DMS 273 treated with DMSO at 0.1 percent for 48 hours (cell line): ENCODE data around the gene RPL6.
"Not testable (repeated sequence)": the region's sequence is repeated elsewhere in the genome, so short reads cannot be mapped to it uniquely, and the experiment has no call there.

ENCODE experiments used
- DNase-seq: peaks from one replicate; lab custom pipeline; 2025; lab: John Stamatoyannopoulos, UW

The RPL6 gene

DNA sequence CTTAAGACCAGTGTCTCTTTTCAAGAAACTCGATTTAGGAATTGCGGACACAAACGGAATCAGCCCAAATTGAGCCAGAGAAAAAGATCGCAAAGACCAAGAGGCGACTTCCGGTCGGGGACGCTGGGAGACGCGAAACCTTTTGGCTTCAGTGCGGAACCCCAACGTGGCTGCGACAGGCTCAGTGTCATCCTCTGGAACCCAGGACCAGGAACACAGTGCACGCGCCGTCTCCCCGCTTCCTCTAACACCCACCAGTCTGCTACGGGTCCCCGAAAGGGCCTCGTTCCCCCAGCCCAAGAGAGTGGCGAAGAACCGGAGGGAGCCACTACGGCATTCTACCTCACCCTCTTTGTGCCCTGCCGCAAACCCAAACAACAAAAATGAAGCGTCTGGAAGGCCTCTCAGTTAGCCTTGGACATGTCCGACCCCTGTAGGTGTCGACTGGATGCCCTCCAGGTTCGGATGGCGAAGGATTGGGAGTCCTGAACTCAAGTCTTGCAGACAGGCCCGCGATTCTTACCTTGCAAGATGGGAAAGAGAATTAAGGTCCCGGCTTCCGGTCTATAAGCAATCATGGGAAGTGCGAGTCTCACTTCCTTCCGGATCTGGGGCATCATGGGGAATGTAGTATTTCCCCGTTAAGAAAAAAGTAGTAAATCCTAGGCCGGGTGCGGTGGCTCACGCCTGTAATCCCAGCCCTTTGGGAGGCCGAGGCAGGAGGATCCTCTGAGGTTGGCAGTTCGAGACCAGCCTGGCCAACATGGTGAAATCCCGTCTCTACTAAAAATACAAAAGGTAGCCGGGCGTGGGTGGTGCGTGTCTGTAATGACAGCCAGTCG, at the start of gene RPL6:
Gene RPL6, minus strand, starts transcription at position 542 of the 842 bp plus-strand sequence. CDS start 949 bp downstream, outside the sequence.
- peak; percentile 66 for DNase-seq

DNA sequence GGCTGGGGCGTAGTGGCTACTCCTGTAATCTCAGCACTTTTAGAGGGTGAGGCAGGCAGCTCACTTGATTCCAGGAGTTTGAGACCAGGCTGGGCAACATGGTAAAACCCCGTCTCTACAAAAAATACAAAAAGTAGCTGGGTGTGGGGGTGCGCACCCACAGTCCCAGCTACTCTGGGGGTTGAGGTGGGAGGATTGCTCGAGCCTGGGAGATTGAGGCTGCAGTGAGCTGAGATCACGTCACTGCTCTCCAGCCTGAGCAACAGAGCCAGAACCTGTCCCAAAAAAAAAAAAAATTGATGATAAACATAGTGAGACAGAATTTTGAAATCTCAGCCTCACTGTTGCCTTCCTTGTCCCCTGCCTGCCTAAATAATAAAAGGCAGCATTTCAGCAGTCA, 49.3 kb upstream of the RPL6 start:
- no peak for DNase-seq

- DNase-seq = no peak
Observed at GRCh38 chr12:112458330-112458729, 48.9 kb upstream of the RPL6 start.

GRCh38 chr12:112457142-112457541, 47.7 kb upstream of the RPL6 start:
- not testable (repeated sequence) for DNase-seq

GRCh38 chr12:112456029-112456428, 46.6 kb upstream of the RPL6 start:
- DNase-seq = no peak

DNA sequence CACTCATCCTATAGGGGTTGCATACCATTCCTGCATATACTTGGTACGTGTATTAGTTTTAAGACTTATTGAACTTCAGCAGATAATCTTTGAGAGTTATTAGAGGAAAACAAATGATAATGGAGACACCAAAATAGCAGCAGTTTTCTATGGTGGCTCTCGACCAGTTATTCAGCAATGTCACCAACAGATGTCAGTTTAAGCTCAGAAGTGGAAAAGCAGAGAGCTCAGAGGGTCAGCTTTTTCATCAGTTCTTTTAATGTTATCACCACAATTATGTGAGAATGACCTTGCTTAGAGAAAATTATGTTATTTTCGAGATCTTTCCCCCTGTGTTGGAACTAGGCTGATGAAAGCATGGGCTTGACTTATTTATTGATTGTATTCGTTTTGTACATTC, 41.3 kb upstream of the RPL6 start:
- DNase-seq = no peak

DNA sequence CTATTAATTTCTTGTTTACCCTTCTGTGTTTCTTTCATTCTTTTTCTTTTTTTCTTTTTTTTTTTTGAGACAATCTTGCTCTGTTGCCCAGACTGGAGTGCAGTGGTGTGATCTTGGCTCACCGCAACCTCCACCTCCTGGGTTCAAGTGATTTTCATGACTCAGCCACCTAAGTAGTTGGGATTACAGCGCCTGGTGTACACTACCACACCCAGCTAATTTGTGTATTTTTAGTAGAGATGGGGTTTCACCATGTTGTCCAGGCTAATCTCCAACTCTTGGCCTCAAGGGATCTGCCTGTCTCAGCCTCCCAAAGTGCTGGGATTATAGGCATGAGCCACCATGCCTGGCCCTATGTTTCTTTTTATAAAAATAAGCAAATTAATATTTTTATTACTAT, 38.8 kb upstream of the RPL6 start:
- not testable (repeated sequence) for DNase-seq

DNA sequence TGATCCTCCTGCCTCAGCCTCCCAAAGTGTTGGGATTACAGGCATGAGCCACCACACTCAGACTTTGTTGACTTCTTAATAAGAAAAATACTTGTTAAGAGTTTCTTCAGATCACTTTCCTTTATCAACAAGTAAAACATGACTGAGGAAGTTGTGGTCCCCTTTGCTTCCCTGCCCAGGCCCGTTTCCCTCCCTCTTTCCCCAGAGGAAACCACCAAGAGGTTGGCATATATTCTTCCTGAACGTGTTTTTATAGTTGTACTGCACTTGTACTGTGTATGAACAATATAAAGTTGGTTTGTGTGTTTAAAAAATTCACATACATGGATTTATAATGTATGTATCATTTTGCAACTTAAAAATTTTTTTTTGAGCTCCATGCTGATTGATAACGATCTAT, 37.7 kb upstream of the RPL6 start:
- no peak for DNase-seq

- no peak for DNase-seq
Observed at GRCh38 chr12:112446008-112446725, 36.8 kb upstream of the RPL6 start.

GRCh38 chr12:112443916-112444315, 34.5 kb upstream of the RPL6 start:
- no peak for DNase-seq

DNA sequence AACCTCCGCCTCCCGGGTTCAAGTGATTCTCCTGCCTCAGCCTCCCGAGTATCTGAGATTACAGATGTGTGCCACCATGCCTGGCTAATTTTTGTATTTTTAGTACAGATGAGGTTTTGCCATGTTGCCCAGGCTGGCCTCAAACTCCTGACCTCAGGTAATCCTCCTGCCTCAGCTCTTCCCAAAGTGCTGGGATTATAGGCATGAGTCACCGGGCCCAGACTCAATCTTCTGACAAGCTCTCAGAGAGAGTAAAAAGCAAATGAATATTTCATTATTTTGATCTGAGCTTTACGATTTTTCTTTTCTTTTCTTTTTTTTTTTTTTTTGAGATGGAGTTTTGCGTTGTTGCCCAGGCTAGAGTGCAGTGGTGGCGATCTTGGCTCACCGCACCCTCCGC, 31.2 kb upstream of the RPL6 start:
- DNase-seq = not testable (repeated sequence)

DNA sequence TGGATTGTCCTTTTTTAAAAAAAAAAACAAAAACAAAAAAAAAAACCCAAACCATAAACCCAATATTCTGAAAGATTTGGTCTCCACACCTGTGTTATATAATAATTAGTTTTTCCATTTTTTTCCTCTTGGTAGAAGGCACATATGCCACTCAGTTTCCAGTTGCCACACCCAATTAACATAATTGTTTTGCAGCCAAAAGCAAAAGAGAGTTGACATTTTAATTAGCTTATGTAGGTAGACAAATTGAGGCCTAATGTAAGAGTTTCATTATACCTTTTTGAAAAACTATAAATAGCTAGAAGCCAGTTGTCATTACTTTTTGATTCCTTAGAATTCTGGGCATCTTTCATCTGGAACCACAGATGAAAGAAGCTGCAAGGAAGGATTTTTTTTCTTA, 30.4 kb upstream of the RPL6 start:
- DNase-seq = no peak

DNA sequence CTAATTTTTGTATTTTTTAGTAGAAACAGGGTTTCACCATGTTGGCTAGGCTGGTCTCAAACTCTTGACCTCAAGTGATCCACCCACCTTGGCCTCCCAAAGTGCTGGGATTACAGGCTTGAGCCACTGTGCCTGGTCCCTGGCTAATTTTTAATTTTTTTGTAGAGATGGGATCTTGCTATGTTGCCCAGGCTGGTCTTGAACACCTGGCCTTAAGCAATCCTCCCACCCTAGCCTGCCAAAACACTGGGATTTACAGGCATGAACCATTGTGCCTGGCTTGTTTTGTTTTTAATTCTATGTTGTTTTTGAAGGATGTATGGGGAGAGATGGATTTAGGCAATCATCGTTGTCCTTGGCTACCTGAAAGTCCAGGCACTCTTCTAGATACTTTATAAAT, 29.2 kb upstream of the RPL6 start:
- DNase-seq = not testable (repeated sequence)

DNA sequence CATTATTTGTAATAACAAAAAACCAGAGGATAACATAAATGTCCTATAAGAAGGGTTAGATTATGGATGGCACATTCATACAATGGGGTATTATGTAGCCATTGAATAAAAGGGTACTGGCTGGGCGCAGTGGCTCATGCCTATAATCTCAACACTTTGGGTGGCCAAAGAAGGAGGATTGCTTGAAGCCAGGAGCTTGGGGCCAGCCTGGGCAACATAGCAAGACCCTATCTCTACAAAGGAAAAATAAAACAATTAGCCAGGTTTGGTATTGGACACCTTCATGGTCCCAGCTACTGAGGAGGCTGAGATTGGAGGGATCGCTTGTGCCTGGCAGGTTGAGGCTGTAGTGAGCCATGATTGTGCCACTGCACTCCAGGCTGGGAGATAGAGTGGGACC, 24.1 kb upstream of the RPL6 start:
- DNase-seq = no peak

DNA sequence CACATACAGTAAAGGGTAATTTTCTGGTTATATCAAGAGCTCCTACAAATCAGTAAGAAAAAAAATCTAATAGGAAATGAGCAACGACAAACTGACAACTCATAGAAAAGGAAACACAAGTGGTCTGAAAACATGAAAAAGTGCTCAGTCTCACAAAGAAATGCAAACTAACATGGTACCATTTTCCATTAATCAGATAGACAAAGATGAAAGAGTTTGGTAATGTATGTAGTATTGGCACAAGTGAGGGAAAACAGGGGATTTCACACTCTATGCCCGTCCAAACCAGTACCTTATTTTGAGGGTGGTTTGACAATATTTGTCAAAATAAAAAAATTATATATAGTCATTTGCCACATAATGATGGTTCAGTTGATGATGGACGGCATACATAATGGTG, 22.6 kb upstream of the RPL6 start:
- no peak for DNase-seq

DNA sequence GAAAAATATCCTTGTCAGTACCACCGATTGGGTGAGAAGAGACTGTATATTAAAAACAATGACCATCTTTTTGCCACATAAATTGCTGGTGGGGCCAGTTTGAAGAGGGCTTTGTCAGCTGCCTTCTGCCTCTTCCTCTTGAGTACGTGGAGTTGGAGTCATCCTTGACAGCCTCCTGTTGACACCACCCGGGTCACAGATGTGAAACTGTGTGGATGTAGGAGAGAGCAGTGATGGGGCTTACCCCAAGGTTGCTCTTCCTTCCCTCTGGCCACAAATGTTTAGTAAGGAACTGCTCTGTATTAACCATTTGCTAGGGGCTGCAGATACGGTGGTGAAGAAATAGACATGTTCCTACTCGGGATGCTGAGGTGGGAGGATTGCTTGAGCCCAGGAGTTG, 21.5 kb upstream of the RPL6 start:
- no peak for DNase-seq

- no peak for DNase-seq
Observed at GRCh38 chr12:112427760-112428159, 18.4 kb upstream of the RPL6 start.

DNA sequence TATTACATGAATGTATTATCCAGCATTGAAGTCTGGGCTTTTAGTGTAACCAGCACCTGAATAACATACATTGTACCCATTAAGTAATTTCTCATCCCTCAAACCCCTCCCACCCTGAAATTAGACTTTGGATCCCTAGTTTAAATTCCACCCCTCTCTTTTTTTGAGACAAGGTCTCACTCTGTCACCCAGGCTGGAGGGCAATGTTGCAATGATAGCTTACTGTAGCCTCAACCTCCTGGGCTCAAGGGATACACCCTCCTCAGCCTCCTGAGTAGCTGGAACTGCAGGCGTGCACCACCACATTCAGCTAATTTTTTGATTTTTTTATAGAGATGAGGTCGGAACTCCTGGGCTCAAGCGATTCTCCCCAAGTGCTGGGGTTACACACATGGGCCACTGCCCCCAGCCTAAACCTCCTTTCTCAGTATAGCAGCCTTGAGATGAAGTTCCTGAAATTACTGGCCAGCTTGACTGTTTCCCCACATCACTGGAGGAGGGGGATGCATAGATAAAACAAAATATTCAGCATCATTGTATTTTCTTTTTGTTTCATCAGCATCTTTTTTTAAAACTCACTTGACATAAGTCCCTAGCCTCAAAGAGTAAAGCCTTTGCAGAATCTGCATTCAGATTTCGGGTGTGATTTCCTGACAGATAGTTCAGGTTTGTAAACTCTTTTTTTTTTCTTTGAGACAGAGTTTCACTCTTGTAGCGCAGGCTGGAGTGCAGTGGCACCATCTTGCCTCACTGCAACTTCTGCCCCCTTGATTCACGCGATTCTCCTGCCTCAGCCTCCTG, 16.4 kb upstream of the RPL6 start:
- no peak for DNase-seq

DNA sequence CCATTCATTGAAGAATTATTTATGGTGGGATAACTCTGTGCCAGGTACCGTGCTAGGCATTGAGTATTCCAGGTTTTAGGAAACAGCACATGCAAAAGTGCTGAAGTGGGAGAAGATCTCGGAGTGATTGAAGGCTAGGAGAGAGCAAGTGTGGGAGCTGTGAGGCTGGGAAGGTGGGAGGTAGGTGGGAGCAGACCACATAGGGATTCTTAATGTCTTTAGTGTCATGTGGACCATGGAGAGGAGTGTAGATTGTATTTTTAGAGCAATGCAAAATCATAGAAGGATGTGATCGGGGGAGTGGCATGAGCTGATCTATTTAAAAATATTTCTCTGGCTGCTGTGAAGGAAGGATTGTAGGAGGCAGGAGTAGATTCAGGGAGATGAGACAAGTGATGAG, 14.7 kb upstream of the RPL6 start:
- no peak for DNase-seq

GRCh38 chr12:112422531-112422930, 13.1 kb upstream of the RPL6 start:
- no peak for DNase-seq

DNA sequence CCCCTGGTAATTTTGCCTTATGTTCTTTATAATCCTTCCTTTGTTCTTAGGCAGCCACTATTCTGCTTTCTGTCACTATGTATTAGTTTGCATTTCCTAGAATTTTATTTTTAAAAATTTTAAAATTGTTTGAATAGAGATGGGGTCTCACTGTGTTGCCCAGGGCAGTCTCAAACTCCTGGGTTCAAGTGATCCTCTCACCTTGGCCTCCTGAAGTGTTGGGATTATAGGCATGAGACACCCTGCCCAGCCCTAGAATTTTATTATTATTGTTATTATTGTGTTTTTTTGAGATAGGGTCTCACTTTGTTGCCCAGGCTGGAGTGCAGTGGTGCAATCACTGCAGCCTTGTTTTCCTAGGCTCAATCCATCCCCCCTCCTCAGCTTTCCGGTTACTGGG, 12.0 kb upstream of the RPL6 start:
- DNase-seq = no peak

DNA sequence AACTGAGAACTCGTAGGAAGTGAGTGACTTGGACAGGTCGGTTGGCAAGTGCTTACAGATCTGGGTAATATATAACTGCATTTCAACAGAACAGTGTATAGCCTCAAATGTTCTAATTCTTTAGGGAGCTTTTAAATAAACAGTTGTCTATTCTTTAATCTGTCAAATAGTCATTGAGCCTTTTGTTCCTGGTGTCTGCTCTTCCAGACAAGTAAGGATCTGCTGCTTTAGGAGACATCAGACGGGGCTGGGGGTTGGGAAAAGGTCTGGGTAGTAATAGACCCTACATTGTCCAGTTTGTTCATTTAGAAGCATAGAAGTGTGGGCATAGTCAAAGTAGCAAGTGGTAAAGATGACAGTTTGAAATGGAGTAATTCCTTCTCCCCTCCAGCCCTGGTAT, 11.3 kb upstream of the RPL6 start:
- DNase-seq = no peak
